ENCODE results near the gene SLC50A1.

Gene SLC50A1

GRCh38 chr1:155135415-155136028 lies at the start of gene SLC50A1:
SLC50A1 (plus strand) TSS chr1:155135852; CDS start chr1:155135912, 60 bp downstream.
- peak within 1 kb of the TSS; percentile 78 for H3K4me3 ChIP-seq (replicated peaks; ENCODE audit: low read depth, low read length)
- no peak for TF ChIP-seq CTCF (IDR thresholded peaks at IDR 0.05; ENCODE audit: low read length, missing control alignments)
- DNase-seq (ENCODE audit: low read depth): peak; percentile 95

DNA sequence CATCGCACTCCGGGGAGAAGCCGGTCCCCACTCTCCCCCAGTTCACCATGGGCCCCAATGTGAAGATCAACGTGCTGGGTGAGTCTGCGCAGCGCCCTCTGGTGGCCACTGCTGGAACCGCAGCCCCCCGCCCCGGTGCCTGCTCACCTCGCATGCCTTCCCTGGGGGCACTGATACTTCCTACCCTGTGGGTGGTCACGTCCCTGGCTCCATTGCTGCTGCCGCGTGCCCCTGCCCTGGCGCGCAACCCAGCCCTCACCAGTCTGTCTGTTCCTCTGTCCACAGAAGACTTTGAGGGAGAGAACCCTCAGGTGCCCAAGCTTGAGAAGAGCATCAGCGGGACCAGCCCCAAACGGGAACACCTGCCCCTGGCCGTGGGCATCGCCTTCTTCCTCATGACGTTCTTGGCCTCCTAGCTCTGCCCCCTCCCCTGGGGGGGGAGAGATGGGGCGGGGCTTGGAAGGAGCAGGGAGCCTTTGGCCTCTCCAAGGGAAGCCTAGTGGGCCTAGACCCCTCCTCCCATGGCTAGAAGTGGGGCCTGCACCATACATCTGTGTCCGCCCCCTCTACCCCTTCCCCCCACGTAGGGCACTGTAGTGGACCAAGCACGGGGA lies 49.4 kb upstream of the SLC50A1 start:
- no peak overlapping the region for H3K4me3 ChIP-seq (replicated peaks; ENCODE audit: low read depth, low read length)
- TF ChIP-seq CTCF (IDR thresholded peaks at IDR 0.05; ENCODE audit: low read length, missing control alignments): peak; percentile 81
- DNase-seq (ENCODE audit: low read depth): peak; percentile 53

GRCh38 chr1:155086856-155087535 lies 48.7 kb upstream of the SLC50A1 start:
- no peak for DNase-seq (ENCODE audit: low read depth)
- no peak for TF ChIP-seq CTCF (IDR thresholded peaks at IDR 0.05; ENCODE audit: low read length, missing control alignments)

DNA sequence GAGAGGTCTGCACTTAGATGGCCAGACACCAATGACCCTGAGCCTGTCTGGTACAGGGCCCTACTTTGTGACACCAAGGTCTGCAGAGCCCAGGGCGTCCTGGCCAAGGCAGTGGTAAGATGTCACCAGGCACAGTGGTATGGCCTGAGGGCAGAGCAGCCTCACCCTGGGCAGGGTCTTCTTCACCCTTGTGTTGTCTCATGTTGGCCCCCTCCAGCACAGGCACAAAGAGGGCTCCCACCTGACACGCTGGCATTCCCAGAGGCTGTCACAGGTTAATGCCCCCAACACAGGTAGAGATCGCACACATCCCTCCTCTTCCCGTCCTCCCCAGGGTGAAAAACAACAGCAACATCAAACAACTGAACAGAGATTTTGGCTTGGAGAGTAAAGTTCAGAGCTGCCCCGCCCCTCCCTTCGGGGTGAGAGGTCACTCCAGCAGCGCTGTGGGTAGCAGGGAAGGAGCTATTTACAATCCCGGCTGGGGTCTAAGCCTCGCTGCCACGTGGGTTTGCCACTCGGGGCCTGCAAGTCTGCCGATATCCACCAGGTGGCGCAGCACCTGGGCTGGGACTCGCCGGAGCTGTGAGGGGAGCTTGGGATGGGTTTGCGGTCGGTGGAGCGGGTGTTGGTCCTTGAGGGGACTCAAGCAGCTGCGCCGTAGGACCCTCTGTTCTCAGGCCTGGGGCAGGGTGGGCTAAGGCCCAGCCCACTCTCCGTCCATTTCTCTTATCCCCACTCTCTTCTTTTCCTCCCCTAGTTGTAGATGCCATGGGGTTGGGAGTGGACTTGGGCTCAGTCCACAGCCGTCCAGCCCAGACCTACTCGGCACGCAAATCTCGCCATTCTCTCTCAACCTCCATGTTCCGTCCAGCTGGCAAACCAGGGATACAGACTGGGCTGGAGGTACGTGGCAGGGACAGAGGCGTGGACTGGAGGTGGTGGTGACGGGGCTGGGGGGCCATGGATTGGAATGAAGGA lies 44.3 kb upstream of the SLC50A1 start:
- peak; percentile 91 for TF ChIP-seq CTCF (IDR thresholded peaks at IDR 0.05; ENCODE audit: low read length, missing control alignments)
- H3K4me3 ChIP-seq (replicated peaks; ENCODE audit: low read depth, low read length): no peak overlapping the region
- peak; percentile 76 for DNase-seq (ENCODE audit: low read depth)

More at GRCh38 chr1:155086856-155087535, 48.7 kb upstream of the SLC50A1 start:
- H3K4me3 ChIP-seq (replicated peaks; ENCODE audit: low read depth, low read length): no peak overlapping the region

GRCh38 chr1:155092131-155092530 lies 43.5 kb upstream of the SLC50A1 start:
- TF ChIP-seq CTCF (IDR thresholded peaks at IDR 0.05; ENCODE audit: low read length, missing control alignments): no peak
- no peak for DNase-seq (ENCODE audit: low read depth)
- no peak overlapping the region for H3K4me3 ChIP-seq (replicated peaks; ENCODE audit: low read depth, low read length)

DNA sequence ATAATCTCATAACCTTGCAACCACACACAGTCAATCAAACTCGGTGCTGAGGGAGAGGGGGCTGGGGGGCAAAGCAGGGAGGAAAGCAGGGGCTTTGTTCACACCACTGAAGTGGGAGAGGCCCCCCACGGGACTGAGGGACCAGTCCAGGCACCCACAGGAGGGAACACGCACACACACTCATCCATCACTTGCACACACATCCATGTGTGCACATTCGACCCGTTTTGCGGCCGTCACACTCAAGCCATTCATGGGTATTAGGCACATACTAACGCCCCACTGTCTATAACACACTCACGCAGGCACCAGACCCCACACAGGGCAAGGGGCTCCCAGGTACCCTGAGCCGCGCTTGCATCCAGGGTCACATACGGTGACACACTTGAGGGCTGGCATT lies 43.0 kb upstream of the SLC50A1 start:
- H3K4me3 ChIP-seq (replicated peaks; ENCODE audit: low read depth, low read length): no peak overlapping the region
- no peak for TF ChIP-seq CTCF (IDR thresholded peaks at IDR 0.05; ENCODE audit: low read length, missing control alignments)
- DNase-seq (ENCODE audit: low read depth): no peak
